GM21447 (cell line): Measurements from ENCODE around the gene UGT2B11.
"Not testable (repeated sequence)": the region's sequence is repeated elsewhere in the genome, so short reads cannot be mapped to it uniquely, and the experiment has no call there.

ENCODE experiments used
- ATAC-seq: cut with Tn5 transposase; IDR thresholded peaks from one replicate; pipeline ENCODE4 v1.9.1; 2021; ENCODE audit not compliant: unreplicated experiment

The UGT2B11 gene

DNA sequence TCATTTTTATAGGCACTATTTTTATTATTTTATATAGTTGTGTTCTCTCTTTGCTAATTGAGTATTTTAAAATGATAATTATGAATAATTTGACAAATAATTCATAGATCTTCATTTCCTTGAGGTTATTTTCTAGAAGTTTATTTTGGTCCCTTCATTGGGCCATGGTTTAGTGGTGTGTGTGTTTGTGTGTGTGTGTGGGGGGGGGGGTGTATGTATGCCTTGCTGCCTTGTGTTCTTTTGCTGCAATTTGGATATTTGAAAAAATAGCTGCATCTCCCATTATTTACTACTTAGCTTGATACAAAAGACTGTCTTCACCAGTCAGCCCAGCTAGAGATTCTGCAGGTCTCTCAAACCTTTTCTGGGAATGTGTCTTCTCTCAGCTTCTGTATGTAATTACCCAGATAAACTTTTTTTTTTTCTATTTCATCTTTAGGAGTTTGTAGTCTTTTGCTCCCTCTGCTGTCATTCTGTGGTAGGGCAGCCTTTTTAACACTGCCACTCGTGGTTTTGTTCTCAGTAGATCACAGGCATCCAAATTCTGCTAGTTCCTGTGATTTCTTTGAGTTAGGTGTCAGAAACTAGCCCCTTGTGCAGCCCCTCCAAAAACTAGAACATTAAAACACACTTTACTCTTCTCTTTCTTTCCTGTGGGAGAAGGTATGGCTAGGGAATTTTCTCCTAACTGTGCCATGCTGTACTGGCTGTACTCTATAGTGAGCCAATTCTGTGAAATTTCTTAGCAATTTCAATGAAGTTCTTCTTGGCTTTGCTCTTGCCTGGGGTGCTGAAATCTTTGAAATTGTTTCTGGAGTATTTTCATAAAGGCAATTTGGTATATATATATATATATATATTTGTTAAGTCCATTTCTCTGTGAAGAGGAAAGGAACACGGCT lies 44.1 kb downstream of the UGT2B11 start:
- ATAC-seq, result peak; percentile 84

GRCh38 chr4:69169171-69169570 lies 45.4 kb downstream of the UGT2B11 start:
- not testable (repeated sequence) for ATAC-seq

DNA sequence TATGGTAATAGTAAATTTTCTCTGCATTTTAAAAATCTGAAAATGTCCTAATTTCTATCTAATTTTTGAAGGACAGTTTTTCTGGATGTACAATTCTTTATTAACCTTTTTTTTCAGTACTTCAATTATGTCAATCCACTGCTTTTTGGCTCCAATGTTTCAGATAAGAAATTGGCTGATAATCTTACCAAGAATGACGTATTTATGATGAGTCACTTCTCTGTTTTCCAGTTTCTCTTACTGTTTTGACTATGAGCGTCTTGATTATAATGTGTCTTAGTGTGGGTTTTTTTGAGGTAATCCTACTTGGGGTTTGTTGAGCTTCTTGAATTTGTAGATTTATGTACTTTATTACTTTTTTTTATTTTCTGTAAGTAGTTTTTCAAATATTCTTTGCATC lies 47.2 kb downstream of the UGT2B11 start:
- ATAC-seq, result no peak

DNA sequence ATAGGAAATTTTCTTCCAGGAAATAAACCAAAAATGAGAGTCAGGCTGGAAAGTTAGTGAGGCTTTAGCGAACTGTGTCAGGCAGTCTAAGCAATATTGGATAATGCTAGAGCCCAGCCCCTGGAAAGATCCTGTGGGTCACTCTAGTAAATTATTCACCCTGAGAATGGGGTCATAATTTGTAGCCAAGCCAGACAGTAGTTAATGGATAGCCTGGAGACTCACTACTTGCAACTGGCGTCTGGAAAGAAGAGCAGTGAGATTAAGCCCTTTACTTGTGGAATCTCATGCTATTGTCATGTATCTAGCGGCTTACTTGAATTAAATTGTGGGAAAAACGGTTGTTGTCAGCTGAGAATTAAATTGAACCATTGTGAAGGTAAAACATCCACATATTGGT lies 48.2 kb downstream of the UGT2B11 start:
- not testable (repeated sequence) for ATAC-seq

DNA sequence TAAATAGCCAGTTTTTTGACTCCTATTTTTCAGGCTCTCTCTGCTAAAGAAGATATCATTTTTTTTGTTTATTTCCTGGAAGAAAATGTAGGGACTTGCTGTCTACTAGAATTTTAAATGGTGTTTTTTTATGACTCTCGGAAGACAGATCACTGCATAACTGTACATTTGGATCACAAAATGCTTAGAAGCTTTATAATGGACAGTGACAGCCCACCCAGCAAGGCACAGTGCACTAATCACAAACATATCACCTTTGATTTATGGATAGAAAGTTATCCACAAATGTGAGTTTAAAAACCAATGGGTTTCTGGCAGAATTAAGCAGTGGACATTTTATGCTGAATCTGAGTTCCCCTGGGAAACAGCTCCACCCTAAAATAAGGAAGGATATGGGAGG lies 48.8 kb downstream of the UGT2B11 start:
- ATAC-seq, result not testable (repeated sequence)

GRCh38 chr4:69156913-69157312 lies 57.6 kb downstream of the UGT2B11 start:
- ATAC-seq, result no peak

DNA sequence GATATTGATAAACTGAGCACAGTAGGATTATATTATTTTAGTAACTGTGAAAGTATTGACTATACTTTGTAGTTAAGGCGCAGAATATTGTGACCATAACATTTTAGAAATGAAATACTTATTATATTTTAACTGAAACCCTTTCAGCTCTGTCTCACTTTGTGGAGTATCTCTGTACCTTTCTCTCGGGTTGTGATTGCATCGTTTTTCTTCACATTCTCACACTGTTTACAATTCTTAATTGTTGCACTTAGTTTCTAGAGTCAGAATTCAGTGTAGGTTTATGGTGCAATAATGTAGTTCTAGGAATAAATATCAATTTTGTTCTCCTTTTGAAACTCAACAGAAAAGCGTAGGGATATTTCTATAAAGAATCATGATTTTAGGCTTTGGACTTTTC lies 60.5 kb downstream of the UGT2B11 start:
- no peak for ATAC-seq
